Endothelial cell of umbilical vein (primary cell): ENCODE data around the gene CD300LF. TPM values are rescaled to one million over a fixed set of nuclear protein-coding genes. Genes with fewer than 3 reads are reported as not detected.

Experiments used
- BruUV-seq: library from RNA; stranded (reverse); fragments of 400-500 nt; replicated peaks from 2 replicates; lab custom pipeline; 2021; lab: Mats Ljungman, UMichigan
- CTCF ChIA-PET: fragments of 300-600, 350-600 bp; sonication (Branson Sonifier 250); formaldehyde crosslinking; loops from one replicate; lab custom pipeline; 2021; ENCODE audit warnings: antibody characterized with exemption, inconsistent platforms; lab: Charles Lee
- POLR2A ChIA-PET: fragments of 300-600, 350-600 bp; sonication (Branson Sonifier 250); formaldehyde crosslinking; loops from one replicate; lab custom pipeline; 2021; ENCODE audit warnings: antibody characterized with exemption, inconsistent platforms; lab: Charles Lee
- DNase-seq: peaks from one replicate; pipeline ENCODE4 v3.0.0-alpha.2; 2011; ENCODE audit warnings: low read depth, low spot score
- FAIRE-seq: peaks from 2 replicates; lab custom pipeline; 2011; peaks lifted over from hg19 to GRCh38; lab: Jason Lieb, UNC
- H2AFZ ChIP-seq: 2 replicates; pipeline ENCODE4 v1.6.0; 2012; ENCODE audit warnings: low read depth, low read length, control low read depth, inconsistent platforms
- H3K27ac ChIP-seq: 2 replicates; pipeline ENCODE4 v1.5.1; 2011; ENCODE audit warnings: low read depth, mild to moderate bottlenecking, control low read depth, low read length, moderate library complexity; ENCODE audit not compliant: insufficient read depth
- H3K27me3 ChIP-seq, 2 experiments: 2 replicates each; pipeline versions ENCODE4 v1.6.0 to v1.6.1; 2011; ENCODE audit warnings: low read length in 2 of 2, mixed read lengths in 1 of 2; ENCODE audit not compliant: control insufficient read depth in 2 of 2, insufficient read depth in 2 of 2
- H3K36me3 ChIP-seq, 2 experiments: 2 replicates in 1 of 2; 3 replicates in 1 of 2; pipeline ENCODE4 v1.5.1; 2011; ENCODE audit warnings: low read length in 2 of 2, mild to moderate bottlenecking in 1 of 2, moderate library complexity in 1 of 2; ENCODE audit not compliant: control insufficient read depth in 2 of 2, insufficient read depth in 2 of 2; ENCODE audit errors: extremely low read depth in 1 of 2
- H3K4me1 ChIP-seq: 3 replicates; pipeline ENCODE4 v1.5.1; 2011; ENCODE audit warnings: mild to moderate bottlenecking, low read length; ENCODE audit not compliant: control insufficient read depth, insufficient read depth; ENCODE audit errors: extremely low read depth
- H3K4me2 ChIP-seq: 2 replicates; pipeline ENCODE4 v1.6.1; 2011; ENCODE audit warnings: low read length, control low read depth, mixed read lengths; ENCODE audit not compliant: insufficient read depth
- H3K4me3 ChIP-seq, 3 experiments: fragments of 200-600 bp in 1 of 3; sonication (generic), shearing (Covaris generic) in 1 of 3; replicated peaks in 1 of 3; 2 replicates each; pipeline ENCODE4 v1.5.1; 2011 to 2016; ENCODE audit warnings: control low read depth in 3 of 3, low read length in 3 of 3, mild to moderate bottlenecking in 2 of 3, inconsistent platforms in 1 of 3, low read depth in 1 of 3, moderate library complexity in 1 of 3; ENCODE audit not compliant: insufficient read depth in 1 of 3
- H3K79me2 ChIP-seq: 2 replicates; pipeline ENCODE4 v1.6.0; 2012; ENCODE audit warnings: low read length, inconsistent platforms; ENCODE audit not compliant: control insufficient read depth, insufficient read depth
- H3K9ac ChIP-seq: replicated peaks from 2 replicates; pipeline ENCODE3; 2011; ENCODE audit warnings: low read length, control low read depth; ENCODE audit not compliant: insufficient read depth; ENCODE audit errors: extremely low read depth
- H3K9me1 ChIP-seq: replicated peaks from 3 replicates; pipeline ENCODE4 v1.6.0; 2011; ENCODE audit warnings: mild to moderate bottlenecking, low read length; ENCODE audit not compliant: control insufficient read depth, insufficient read depth; ENCODE audit errors: extremely low read depth
- H3K9me3 ChIP-seq: replicated peaks from 2 replicates; pipeline ENCODE4 v1.5.1; 2012; ENCODE audit warnings: low read length, inconsistent platforms; ENCODE audit not compliant: control insufficient read depth, insufficient read depth
- H4K20me1 ChIP-seq: replicated peaks from 2 replicates; pipeline ENCODE3; 2011; ENCODE audit warnings: mild to moderate bottlenecking, low read length; ENCODE audit not compliant: control insufficient read depth, insufficient read depth; ENCODE audit errors: extremely low read depth
- EZH2 ChIP-seq: IDR thresholded peaks from 2 replicates; pipeline ENCODE4 v1.6.1; 2012; ENCODE audit warnings: borderline replicate concordance, low read depth, mild to moderate bottlenecking, moderate library complexity, low read length, inconsistent platforms; ENCODE audit not compliant: severe bottlenecking
- FOS ChIP-seq: IDR thresholded peaks from 2 replicates; pipeline ENCODE4 v1.6.1; 2011; ENCODE audit warnings: mild to moderate bottlenecking, low read length, moderate library complexity, borderline replicate concordance; ENCODE audit not compliant: insufficient read depth
- GATA2 ChIP-seq: IDR thresholded peaks from 2 replicates; pipeline ENCODE4 v1.7.0; 2011; ENCODE audit warnings: low read depth, mild to moderate bottlenecking, moderate library complexity, mixed read lengths, low read length; ENCODE audit not compliant: insufficient read length, insufficient read depth
- JUN ChIP-seq: IDR thresholded peaks from 2 replicates; pipeline ENCODE4 v1.6.1; 2011; ENCODE audit warnings: borderline replicate concordance, low read depth; ENCODE audit not compliant: insufficient read length, insufficient read depth
- MYC ChIP-seq: IDR thresholded peaks from one replicate; pipeline ENCODE4 v1.6.1; 2011; ENCODE audit warnings: mild to moderate bottlenecking, low read depth, low read length
- POLR2A ChIP-seq: IDR thresholded peaks from 2 replicates; pipeline ENCODE4 v1.6.1; 2012; ENCODE audit warnings: low read depth, mild to moderate bottlenecking, control low read depth, low read length
- POLR2AphosphoS5 ChIP-seq: IDR thresholded peaks from 2 replicates; pipeline ENCODE4 v1.6.1; 2012; ENCODE audit warnings: low read depth, mild to moderate bottlenecking, control low read depth, low read length, moderate library complexity; ENCODE audit not compliant: insufficient read depth
- dilution Hi-C: fragments of 300-500 bp; cut with MboI; formaldehyde crosslinking; loops from one replicate; pipeline ENCODE4 v1.15.0; 2019; ENCODE audit warnings: low sequenced_read_pairs; ENCODE audit not compliant: extremely low pct_ligation_motif_present
- intact Hi-C: fragments of 100-400 bp; cut with micrococcal nuclease; formaldehyde crosslinking; loops from one replicate; pipeline ENCODE4 v1.10.0; 2022
- polyA plus RNA-seq, 4 experiments: library from polyadenylated mRNA; depleted of rRNA in 3 of 4; stranded (reverse) in 3 of 4; unstranded in 1 of 4; fragments of >200 nt; gene quantifications; 2 replicates each; pipeline versions ENCODE4 v1.2.1 to v1.2.3, GENCODE V29; 2011 to 2012; ENCODE audit warnings: missing spikeins in 1 of 4
- total RNA-seq: library from RNA; stranded (reverse); gene quantifications from 2 replicates; pipeline ENCODE4 v1.2.3, GENCODE V29; 2021
- TF ChIP-seq, protein P1 (sequence below): IDR thresholded peaks from 2 replicates; pipeline ENCODE4 v1.6.1; 2011; ENCODE audit not compliant: insufficient read depth, insufficient read length
- TF ChIP-seq, protein P2 (sequence below), 2 donors: IDR thresholded peaks; 1 replicate in 1 of 2; 2 replicates in 1 of 2; pipeline ENCODE4 v1.5.1; 2011; ENCODE audit warnings: low read length in 2 of 2, mild to moderate bottlenecking in 2 of 2, moderate library complexity in 2 of 2, control low read depth in 1 of 2, inconsistent platforms in 1 of 2, low read depth in 1 of 2; ENCODE audit not compliant: insufficient read depth in 1 of 2; ENCODE audit errors: extremely low read depth in 1 of 2

Gene CD300LF
- total and polyA plus RNA-seq, 2 donors (not counting 3 experiments of a cell fraction or from before 2014, with no cell fraction given), result not detected

DNA sequence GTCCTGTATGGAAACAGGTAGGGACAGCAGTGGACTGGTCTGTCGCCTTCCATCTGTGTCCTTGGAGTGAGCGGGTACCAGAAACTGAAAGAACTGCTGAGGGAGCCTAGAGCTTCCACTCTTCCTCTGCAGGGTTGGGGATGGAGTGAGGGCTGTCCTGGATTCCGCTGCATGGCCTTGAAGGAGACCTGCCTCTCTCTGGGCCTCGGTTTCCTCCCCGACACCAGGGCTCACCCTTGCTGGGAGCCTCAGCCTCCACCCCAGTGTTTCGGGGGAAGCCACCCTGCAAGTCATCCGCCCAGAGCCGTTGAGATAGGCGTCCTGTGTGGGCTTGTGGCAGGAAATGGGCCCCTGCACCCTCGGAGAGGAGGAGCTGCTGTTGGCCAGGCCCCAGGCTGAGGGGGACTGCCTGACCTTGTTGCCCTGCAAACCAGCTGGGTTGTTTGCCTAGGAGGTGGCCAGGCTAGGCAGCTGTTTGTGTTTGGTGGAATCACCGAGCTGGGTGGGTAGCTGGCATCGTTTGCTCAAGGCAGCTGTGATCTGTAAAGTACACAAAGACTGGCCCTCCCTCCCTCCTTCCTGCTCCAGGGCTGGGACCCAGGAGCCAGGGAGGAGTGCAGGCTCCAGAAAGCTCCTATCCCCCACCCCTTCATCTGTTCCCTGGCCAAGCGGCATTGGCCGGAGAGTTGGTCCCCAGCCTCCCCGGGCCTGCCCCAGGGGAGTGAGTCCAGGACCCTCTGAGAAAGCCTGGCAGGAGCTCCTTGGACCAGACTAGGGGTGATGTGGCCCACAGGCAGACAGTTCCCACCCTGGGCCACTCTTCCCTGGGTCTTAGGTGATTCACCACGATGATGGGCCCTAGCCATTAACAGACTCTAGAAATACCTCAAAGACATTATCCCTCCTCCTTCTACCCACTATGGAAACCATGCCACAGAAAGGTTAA is 25.6 kb upstream of the CD300LF start:
- no peak for DNase-seq
- Histone ChIP-seq H3K27ac (no peak overlapping the region), H3K9me1 (no peaks in the 10 kb centered on the region), H3K4me1 (peaks cover 8% of the 10 kb centered on the region), H3K9me3 (no peaks in the 10 kb centered on the region), H3K27me3 (peaks cover 29 to 39% of the 10 kb centered on the region in 2 experiments), H3K4me2 (no peak overlapping the region), H4K20me1 (no peaks in the 10 kb centered on the region), H3K79me2 (no peaks in the 10 kb centered on the region), H2AFZ (no peak overlapping the region), H3K9ac (no peak overlapping the region), H3K36me3 (no peaks in the 10 kb centered on the region), H3K4me3 (no peak overlapping the region)
- POLR2A ChIA-PET, result no interaction called here
- TF ChIP-seq, protein P1, sequence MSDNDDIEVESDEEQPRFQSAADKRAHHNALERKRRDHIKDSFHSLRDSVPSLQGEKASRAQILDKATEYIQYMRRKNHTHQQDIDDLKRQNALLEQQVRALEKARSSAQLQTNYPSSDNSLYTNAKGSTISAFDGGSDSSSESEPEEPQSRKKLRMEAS, result no peak
- TF ChIP-seq JUN (no peak), EZH2 (no peak), MYC (no peak), POLR2AphosphoS5 (no peak), FOS (no peak), GATA2 (no peak), POLR2A (no peak)
- TF ChIP-seq, protein P2, sequence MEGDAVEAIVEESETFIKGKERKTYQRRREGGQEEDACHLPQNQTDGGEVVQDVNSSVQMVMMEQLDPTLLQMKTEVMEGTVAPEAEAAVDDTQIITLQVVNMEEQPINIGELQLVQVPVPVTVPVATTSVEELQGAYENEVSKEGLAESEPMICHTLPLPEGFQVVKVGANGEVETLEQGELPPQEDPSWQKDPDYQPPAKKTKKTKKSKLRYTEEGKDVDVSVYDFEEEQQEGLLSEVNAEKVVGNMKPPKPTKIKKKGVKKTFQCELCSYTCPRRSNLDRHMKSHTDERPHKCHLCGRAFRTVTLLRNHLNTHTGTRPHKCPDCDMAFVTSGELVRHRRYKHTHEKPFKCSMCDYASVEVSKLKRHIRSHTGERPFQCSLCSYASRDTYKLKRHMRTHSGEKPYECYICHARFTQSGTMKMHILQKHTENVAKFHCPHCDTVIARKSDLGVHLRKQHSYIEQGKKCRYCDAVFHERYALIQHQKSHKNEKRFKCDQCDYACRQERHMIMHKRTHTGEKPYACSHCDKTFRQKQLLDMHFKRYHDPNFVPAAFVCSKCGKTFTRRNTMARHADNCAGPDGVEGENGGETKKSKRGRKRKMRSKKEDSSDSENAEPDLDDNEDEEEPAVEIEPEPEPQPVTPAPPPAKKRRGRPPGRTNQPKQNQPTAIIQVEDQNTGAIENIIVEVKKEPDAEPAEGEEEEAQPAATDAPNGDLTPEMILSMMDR (IDR thresholded peaks at IDR 0.05; ENCODE audit: extremely low read depth in 1 of 2, insufficient read depth in 1 of 2, low read depth in 1 of 2, low read length in 2 of 2), result no peak
- intact Hi-C loops, result no loop called here
- CTCF ChIA-PET, result interaction anchor here (1.4 to 4.1 kb wide), 5 partner anchors 9 to 359 kb away, joined by 3 to 131 read pairs (median 4); no protein-coding TSS in a partner anchor
- dilution Hi-C loops, result no loop called here
- FAIRE-seq, result no peak
- no TSS peak for BruUV-seq
